GM13977 (cell line): ENCODE data around the gene POU2AF1.

Experiments used
- DNase-seq: peaks from one replicate; pipeline ENCODE4 v3.0.0; 2012; ENCODE audit warnings: low spot score
- in situ Hi-C: fragments of 300-500 bp; cut with MboI; formaldehyde crosslinking; loops from one replicate; pipeline ENCODE4 v1.12.0; 2022; ENCODE audit warnings: low sequenced_read_pairs, low pct_unique_long_range_greater_than_20kb, mixed read lengths, inconsistent platforms; ENCODE audit not compliant: unreplicated experiment
- TF ChIP-seq, protein P1 (sequence below): IDR thresholded peaks from 2 replicates; pipeline ENCODE4 v1.5.1; 2012; ENCODE audit warnings: mild to moderate bottlenecking, control low read depth; ENCODE audit not compliant: insufficient read depth; ENCODE audit errors: extremely low read depth, missing control alignments

POU2AF1 gene, protein sequence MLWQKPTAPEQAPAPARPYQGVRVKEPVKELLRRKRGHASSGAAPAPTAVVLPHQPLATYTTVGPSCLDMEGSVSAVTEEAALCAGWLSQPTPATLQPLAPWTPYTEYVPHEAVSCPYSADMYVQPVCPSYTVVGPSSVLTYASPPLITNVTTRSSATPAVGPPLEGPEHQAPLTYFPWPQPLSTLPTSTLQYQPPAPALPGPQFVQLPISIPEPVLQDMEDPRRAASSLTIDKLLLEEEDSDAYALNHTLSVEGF

DNA sequence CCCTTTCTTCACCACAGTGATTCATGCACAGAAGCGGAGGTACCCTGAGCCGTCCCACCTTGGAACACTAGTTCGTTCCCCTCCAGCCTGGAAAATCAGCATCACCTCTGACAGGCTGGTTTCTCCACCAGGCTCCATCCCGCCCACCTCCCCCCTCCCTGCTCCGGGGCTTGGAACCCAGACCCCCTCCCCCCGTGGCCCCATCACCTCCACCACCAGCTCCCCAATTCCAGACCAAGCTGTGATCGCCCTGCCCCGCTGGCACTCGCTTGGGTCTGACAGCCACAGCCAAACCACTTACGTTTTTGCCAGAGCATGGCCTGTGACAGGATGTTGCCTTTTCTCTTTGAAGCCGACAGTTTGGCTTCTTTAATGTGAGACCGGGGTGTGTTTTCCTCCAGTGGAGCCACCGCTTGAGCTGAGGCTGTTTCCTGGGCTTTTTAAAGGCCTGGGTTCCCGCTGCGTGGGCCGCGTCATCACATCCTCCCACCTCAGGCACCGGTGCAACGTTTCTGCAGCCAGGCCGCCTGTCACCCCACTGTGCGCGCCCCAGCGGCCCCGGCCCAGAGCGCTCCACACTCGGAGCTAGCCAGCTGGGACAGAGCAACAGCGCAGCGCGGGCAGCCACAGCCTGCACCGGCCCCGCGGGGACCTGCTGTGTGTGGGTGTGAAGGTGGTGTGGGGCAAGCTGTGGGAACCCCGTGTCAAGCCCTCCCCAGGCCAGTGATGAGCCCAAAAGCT is at the start of gene POU2AF1:
Gene POU2AF1, minus strand, starts transcription at position 415 of the 741 bp plus-strand sequence. Its CDS starts 98 bp downstream, at position 317.
- peak; percentile 71 for DNase-seq
- in situ Hi-C loops, result loop anchor here (5.0 kb wide), 1 partner anchor 38 kb away; no protein-coding TSS in a partner anchor
- TF ChIP-seq, protein P1, sequence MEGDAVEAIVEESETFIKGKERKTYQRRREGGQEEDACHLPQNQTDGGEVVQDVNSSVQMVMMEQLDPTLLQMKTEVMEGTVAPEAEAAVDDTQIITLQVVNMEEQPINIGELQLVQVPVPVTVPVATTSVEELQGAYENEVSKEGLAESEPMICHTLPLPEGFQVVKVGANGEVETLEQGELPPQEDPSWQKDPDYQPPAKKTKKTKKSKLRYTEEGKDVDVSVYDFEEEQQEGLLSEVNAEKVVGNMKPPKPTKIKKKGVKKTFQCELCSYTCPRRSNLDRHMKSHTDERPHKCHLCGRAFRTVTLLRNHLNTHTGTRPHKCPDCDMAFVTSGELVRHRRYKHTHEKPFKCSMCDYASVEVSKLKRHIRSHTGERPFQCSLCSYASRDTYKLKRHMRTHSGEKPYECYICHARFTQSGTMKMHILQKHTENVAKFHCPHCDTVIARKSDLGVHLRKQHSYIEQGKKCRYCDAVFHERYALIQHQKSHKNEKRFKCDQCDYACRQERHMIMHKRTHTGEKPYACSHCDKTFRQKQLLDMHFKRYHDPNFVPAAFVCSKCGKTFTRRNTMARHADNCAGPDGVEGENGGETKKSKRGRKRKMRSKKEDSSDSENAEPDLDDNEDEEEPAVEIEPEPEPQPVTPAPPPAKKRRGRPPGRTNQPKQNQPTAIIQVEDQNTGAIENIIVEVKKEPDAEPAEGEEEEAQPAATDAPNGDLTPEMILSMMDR, result no peak

DNA sequence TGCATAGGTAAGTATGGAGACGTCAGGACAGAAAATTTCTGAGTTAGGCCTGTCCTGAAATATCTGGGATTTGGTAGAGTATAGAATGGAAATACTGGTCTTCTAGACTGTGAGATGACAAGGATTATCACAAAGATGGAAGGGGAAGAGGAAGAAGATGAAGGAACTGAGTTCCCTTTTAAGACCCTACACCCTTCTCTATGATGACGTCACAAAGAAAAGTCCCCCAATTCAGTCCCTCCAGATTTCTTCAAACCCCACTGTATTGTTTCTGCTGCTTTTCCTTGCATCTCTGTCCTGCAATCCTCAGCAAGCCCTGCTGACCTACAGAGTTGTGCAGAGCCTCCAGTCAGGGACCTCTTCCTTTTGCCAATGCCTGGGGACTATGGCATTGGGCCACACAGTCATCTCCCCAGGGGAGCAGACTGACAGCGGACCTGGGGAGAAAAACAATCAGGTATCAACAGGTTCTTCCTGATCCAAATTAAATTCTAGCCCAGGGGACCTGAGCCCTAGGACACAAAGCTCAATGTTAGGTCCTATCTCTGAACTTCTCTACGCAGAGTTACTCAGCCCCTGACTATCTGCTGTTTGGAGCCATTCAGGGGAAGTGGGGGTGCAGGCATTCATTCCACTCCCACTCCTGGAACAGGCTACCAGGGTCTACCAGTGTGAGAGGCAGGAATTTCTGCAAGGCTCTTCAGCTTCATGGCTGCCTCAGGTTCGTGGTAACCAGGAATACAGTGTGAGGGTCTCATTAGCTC is 49.2 kb upstream of the POU2AF1 start:
- TF ChIP-seq, protein P1, result no peak
- no peak for DNase-seq
- in situ Hi-C loops, result loop anchor here (5.0 to 25.0 kb wide), 2 partner anchors 146 to 991 kb away; partner anchors contain the start of gene FDX1

DNA sequence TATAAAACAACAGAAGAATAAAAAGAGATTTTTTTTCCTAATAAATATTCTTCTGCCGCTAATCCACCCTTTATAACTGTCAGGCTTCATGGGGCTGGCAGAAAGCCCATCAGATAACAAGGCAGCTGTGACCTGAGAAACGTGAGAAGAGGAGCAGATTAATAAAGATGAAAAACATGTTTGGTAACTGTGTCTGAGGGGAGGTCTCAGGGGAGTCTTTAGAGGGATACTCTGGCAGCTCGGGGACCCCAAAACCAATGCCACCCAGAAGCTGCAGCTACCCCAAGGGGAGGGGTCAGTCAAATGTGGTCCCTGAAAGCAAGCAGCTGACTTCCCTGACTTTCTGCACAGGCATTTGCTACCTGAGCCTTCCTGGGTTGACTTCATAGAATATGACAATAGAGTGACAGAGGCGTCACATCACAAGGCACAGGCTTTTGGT is 48.4 kb upstream of the POU2AF1 start:
- DNase-seq, result no peak
- TF ChIP-seq, protein P1, result no peak
- in situ Hi-C loops, result loop anchor here (5.0 to 25.0 kb wide), 2 partner anchors 145 to 990 kb away; partner anchors contain the start of gene FDX1

DNA sequence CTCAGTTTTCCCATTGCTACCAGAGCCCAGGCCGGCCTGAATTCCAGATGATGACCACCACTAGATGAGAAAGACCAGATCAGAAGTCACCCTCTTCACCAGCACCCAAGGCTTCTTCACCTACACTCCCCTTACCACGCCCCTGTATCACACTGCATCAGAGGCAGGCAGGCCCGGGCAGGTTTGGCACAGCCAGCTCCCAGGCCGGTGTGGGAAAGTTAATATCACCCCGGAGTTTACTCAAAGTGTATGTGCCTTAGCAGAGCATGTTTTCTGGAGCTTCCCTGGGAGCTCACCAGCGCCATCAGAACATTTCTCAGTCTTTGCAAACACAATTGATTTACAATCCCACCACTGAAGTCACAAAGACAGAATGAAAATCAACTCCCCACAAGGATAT is 47.5 kb upstream of the POU2AF1 start:
- no peak for DNase-seq
- in situ Hi-C loops, result loop anchor here (5.0 to 25.0 kb wide), 2 partner anchors 144 to 989 kb away; partner anchors contain the start of gene FDX1
- TF ChIP-seq, protein P1, result no peak

DNA sequence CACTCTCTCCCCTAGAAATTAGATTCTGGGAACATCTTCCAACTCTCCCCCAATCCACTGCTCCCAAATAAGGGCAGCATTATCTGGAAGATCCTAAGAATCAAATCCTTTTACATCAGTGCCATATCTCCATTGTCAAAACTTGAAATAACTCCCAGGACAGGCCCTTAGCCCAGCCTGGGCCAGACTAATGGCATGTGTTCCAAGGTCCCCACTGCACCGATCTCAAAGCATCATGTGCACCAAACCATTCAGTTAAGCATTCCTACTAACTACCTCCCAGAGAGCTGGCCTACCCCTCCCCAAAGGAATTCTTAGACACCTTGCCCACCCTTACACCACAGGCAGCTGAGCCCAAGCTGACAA is 44.2 kb upstream of the POU2AF1 start:
- DNase-seq, result no peak
- in situ Hi-C loops, result no loop called here
- TF ChIP-seq, protein P1, result no peak
